ENCODE measurements around the gene ENKD1. TPM values are rescaled to one million over a fixed set of nuclear protein-coding genes. Genes with fewer than 3 reads are reported as not detected.

ENKD1 gene
- total and polyA plus RNA-seq, 2 experiments from 2014 or later = 11.6 to 11.8 TPM

- no peaks in the 10 kb centered on the region for H3K9me2 ChIP-seq (ENCODE audit: insufficient read depth)
- no peaks in the 10 kb centered on the region for H3K36me3 ChIP-seq (ENCODE audit: insufficient read depth)
- H3K4me2 ChIP-seq = no peak overlapping the region
- H3K27me3 ChIP-seq (ENCODE audit: insufficient read depth) = no peaks in the 10 kb centered on the region
- ATAC-seq (no peak), DNase-seq (ENCODE audit: low spot score) (no peak)
- no peak overlapping the region for H3K27ac ChIP-seq (ENCODE audit: low read depth)
- H3K4me3 ChIP-seq = no peak overlapping the region
- no peaks in the 10 kb centered on the region for H3K27me3 Mint-ChIP-seq (ENCODE audit: insufficient read depth, low read depth, poor library complexity)
- H4K20me1 ChIP-seq (replicated peaks; ENCODE audit: insufficient read depth) = peaks cover 15% of the 10 kb centered on the region; the same call in 1 of the 2 replicates
- no peak overlapping the region for H3K27ac Mint-ChIP-seq
- H3K9me3 Mint-ChIP-seq = no peaks in the 10 kb centered on the region
- H3K79me2 ChIP-seq (replicated peaks; ENCODE audit: insufficient read depth) = peaks cover 88% of the 10 kb centered on the region
- H3K4me1 ChIP-seq (ENCODE audit: insufficient read depth) = peaks cover 5% of the 10 kb centered on the region
- H3K4me1 Mint-ChIP-seq = peaks cover 3% of the 10 kb centered on the region; the same call in 2 of the 3 replicates
- H3K36me3 Mint-ChIP-seq (ENCODE audit: low read depth) = peaks cover 3% of the 10 kb centered on the region; the same call in 2 of the 3 replicates
- no peaks in the 10 kb centered on the region; the same call in 1 of the 2 replicates for H3F3A ChIP-seq (replicated peaks; ENCODE audit: low read depth)
- H2AFZ ChIP-seq = no peak overlapping the region
- TF ChIP-seq ZNF114 (CRISPR knock-in tag; IDR thresholded peaks at IDR 0.05) (no peak), EZH2phosphoT487 (IDR thresholded peaks at IDR 0.05; ENCODE audit: unreplicated experiment) (no peak), POLR2AphosphoS5 (IDR thresholded peaks at IDR 0.05; ENCODE audit: low read depth) (no peak), JUNB (IDR thresholded peaks at IDR 0.05; ENCODE audit: unreplicated experiment) (no peak), EZH2 (IDR thresholded peaks at IDR 0.05; ENCODE audit: low read depth, unreplicated experiment) (no peak), NANOG (IDR thresholded peaks at IDR 0.05; ENCODE audit: borderline replicate concordance) (no peak), REST (IDR thresholded peaks at IDR 0.05; ENCODE audit: unreplicated experiment) (no peak), STAT1 (IDR thresholded peaks at IDR 0.05; ENCODE audit: unreplicated experiment) (no peak), ETS1 (IDR thresholded peaks at IDR 0.05) (no peak), CREB1 (CRISPR knock-in tag; IDR thresholded peaks at IDR 0.05; ENCODE audit: low read depth) (no peak), CTCF (conservative IDR thresholded peaks at IDR 0.05; ENCODE audit: low read depth in 2 of 2) (no peak), ZNF331 (CRISPR knock-in tag; IDR thresholded peaks at IDR 0.05; ENCODE audit: low read depth) (no peak), ZNF462 (CRISPR knock-in tag; IDR thresholded peaks at IDR 0.05) (no peak)
- H3K4me3 Mint-ChIP-seq = no peak overlapping the region
Observed at GRCh38 chr16:67703626-67704025, 37.1 kb upstream of the ENKD1 start.

All from GM23338 (cell line).